Keratinocyte (primary cell): ENCODE results near the gene WASF2. TPM values are rescaled to one million over a fixed set of nuclear protein-coding genes. Genes with fewer than 3 reads are reported as not detected.

Experiments
- DNase-seq: peaks from one replicate; pipeline ENCODE4 v3.0.0-alpha.2; 2011; ENCODE audit warnings: low read depth, missing footprints, low spot score
- FAIRE-seq: peaks from 2 replicates; lab custom pipeline; 2011; peaks lifted over from hg19 to GRCh38; lab: Jason Lieb, UNC
- H2AFZ ChIP-seq: 2 replicates; pipeline ENCODE4 v1.6.0; 2012; ENCODE audit warnings: low read length, control low read depth, inconsistent platforms; ENCODE audit not compliant: control insufficient read depth
- H3K27ac ChIP-seq: 2 replicates; pipeline ENCODE4 v1.5.1; 2011; ENCODE audit warnings: low read length; ENCODE audit not compliant: control insufficient read depth, insufficient read depth
- H3K27me3 ChIP-seq: 3 replicates; pipeline ENCODE4 v1.6.0; 2011; ENCODE audit warnings: low read length; ENCODE audit not compliant: control insufficient read depth, insufficient read depth; ENCODE audit errors: extremely low read depth
- H3K36me3 ChIP-seq, 2 experiments: 2 replicates in 1 of 2; 3 replicates in 1 of 2; pipeline ENCODE4 v1.5.1; 2011; ENCODE audit warnings: low read length in 2 of 2, mild to moderate bottlenecking in 1 of 2; ENCODE audit not compliant: control insufficient read depth in 2 of 2, insufficient read depth in 2 of 2; ENCODE audit errors: extremely low read depth in 1 of 2
- H3K4me1 ChIP-seq: 3 replicates; pipeline ENCODE4 v1.5.1; 2011; ENCODE audit warnings: low read length; ENCODE audit not compliant: control insufficient read depth, insufficient read depth; ENCODE audit errors: extremely low read depth
- H3K4me2 ChIP-seq: 3 replicates; pipeline ENCODE4 v1.6.0; 2011; ENCODE audit warnings: low read depth, low read length; ENCODE audit not compliant: control insufficient read depth, insufficient read depth; ENCODE audit errors: extremely low read depth
- H3K4me3 ChIP-seq, 3 experiments: fragments of 200-600 bp in 1 of 3; sonication (generic) in 1 of 3; 2 replicates in 2 of 3; 3 replicates in 1 of 3; pipeline ENCODE4 v1.5.1; 2011 to 2016; ENCODE audit warnings: low read length in 3 of 3, mild to moderate bottlenecking in 3 of 3, control low read depth in 2 of 3, inconsistent platforms in 1 of 3, low read depth in 1 of 3, mixed read lengths in 1 of 3, mixed run types in 1 of 3, moderate library complexity in 1 of 3; ENCODE audit not compliant: control insufficient read depth in 2 of 3, insufficient read depth in 2 of 3; ENCODE audit errors: extremely low read depth in 1 of 3
- H3K79me2 ChIP-seq: 2 replicates; pipeline ENCODE4 v1.6.0; 2012; ENCODE audit warnings: low read length; ENCODE audit not compliant: control insufficient read depth, insufficient read depth
- H3K9ac ChIP-seq: 3 replicates; pipeline ENCODE4 v1.6.0; 2011; ENCODE audit warnings: low read length; ENCODE audit not compliant: control insufficient read depth, insufficient read depth; ENCODE audit errors: extremely low read depth
- H3K9me1 ChIP-seq: 3 replicates; pipeline ENCODE4 v1.6.0; 2011; ENCODE audit warnings: low read length; ENCODE audit not compliant: control insufficient read depth, insufficient read depth; ENCODE audit errors: extremely low read depth
- H3K9me3 ChIP-seq: 2 replicates; pipeline ENCODE4 v1.5.1; 2012; ENCODE audit warnings: low read depth, low read length; ENCODE audit not compliant: control insufficient read depth
- H4K20me1 ChIP-seq: 3 replicates; pipeline ENCODE4 v1.6.0; 2011; ENCODE audit warnings: low read length; ENCODE audit not compliant: control insufficient read depth, insufficient read depth; ENCODE audit errors: extremely low read depth
- CTCF ChIP-seq, 3 experiments: IDR thresholded peaks in 1 of 3; conservative IDR thresholded peaks in 1 of 3; optimal IDR thresholded peaks in 1 of 3; 2 replicates in 2 of 3; 3 replicates in 1 of 3; pipeline versions ENCODE3 to v1.5.1; 2011; ENCODE audit warnings: low read length in 3 of 3, mild to moderate bottlenecking in 3 of 3, moderate library complexity in 2 of 3, control low read depth in 1 of 3, inconsistent platforms in 1 of 3; ENCODE audit not compliant: insufficient read depth in 2 of 3; ENCODE audit errors: extremely low read depth in 1 of 3
- EZH2 ChIP-seq: IDR thresholded peaks from one replicate; pipeline ENCODE4 v1.6.1; 2012; ENCODE audit warnings: inconsistent platforms, mild to moderate bottlenecking, low read length, moderate library complexity
- dilution Hi-C: fragments of 300-500 bp; cut with MboI; formaldehyde crosslinking; loops from one replicate; pipeline ENCODE4 v1.7.0; 2020; ENCODE audit warnings: low sequenced_read_pairs; ENCODE audit not compliant: extremely low pct_ligation_motif_present
- polyA plus RNA-seq, 5 experiments: library from polyadenylated mRNA; depleted of rRNA in 3 of 5; stranded (reverse) in 3 of 5; stranded (forward) in 1 of 5; unstranded in 1 of 5; fragments of >200 nt; gene quantifications; 1 replicate in 1 of 5; 2 replicates in 3 of 5; 3 replicates in 1 of 5; pipeline versions ENCODE4 v1.2.1 to v1.2.3, GENCODE V29; 2011 to 2012; ENCODE audit warnings: missing spikeins in 2 of 5, low read depth in 1 of 5, low replicate concordance in 1 of 5

WASF2 gene
- polyA plus RNA-seq, 1 donor (not counting 4 experiments of a cell fraction or from before 2014, with no cell fraction given), result 42.9 TPM

- peak overlapping the region; percentile 76 for H3K27ac ChIP-seq
- H3K27me3 ChIP-seq, result no peaks in the 10 kb centered on the region
- H2AFZ ChIP-seq, result peak overlapping the region; percentile 43
- H3K4me2 ChIP-seq, result peak overlapping the region; percentile 63
- H3K9me1 ChIP-seq, result peaks cover 2% of the 10 kb centered on the region
- FAIRE-seq (peak; percentile 34), DNase-seq (peak; percentile 84)
- peaks cover 84% of the 10 kb centered on the region for H3K4me1 ChIP-seq
- peak overlapping the region; percentile 76 for H3K9ac ChIP-seq
- H4K20me1 ChIP-seq, result no peaks in the 10 kb centered on the region
- no peaks in the 10 kb centered on the region for H3K36me3 ChIP-seq
- H3K79me2 ChIP-seq, result no peaks in the 10 kb centered on the region
- H3K4me3 ChIP-seq, result peak overlapping the region in 2 of 3 experiments; percentile 2 to 6
- dilution Hi-C loops, result no loop called here
- H3K9me3 ChIP-seq, result no peaks in the 10 kb centered on the region
- no peak for TF ChIP-seq EZH2
- peak in 2 of 3 experiments; percentile 32 to 46 for TF ChIP-seq CTCF (optimal IDR thresholded peaks at IDR 0.05 in 1 of 3, IDR thresholded peaks at IDR 0.05 in 1 of 3, conservative IDR thresholded peaks at IDR 0.05 in 1 of 3; ENCODE audit: extremely low read depth in 1 of 3, insufficient read depth in 2 of 3, low read length in 3 of 3)
Measured at GRCh38 chr1:27522432-27523336, 32.7 kb upstream of the WASF2 start.

- dilution Hi-C loops, result no loop called here
- peaks cover 84% of the 10 kb centered on the region for H3K4me1 ChIP-seq
- DNase-seq (no peak), FAIRE-seq (peak; percentile 64)
- no peaks in the 10 kb centered on the region for H3K27me3 ChIP-seq
- no peak for TF ChIP-seq EZH2
- no peak for TF ChIP-seq CTCF (optimal IDR thresholded peaks at IDR 0.05 in 1 of 3, IDR thresholded peaks at IDR 0.05 in 1 of 3, conservative IDR thresholded peaks at IDR 0.05 in 1 of 3; ENCODE audit: extremely low read depth in 1 of 3, insufficient read depth in 2 of 3, low read length in 3 of 3)
- no peaks in the 10 kb centered on the region for H3K79me2 ChIP-seq
- H3K36me3 ChIP-seq, result no peaks in the 10 kb centered on the region
- peak overlapping the region in 1 of 3 experiments; percentile 32 for H3K4me3 ChIP-seq
- peak overlapping the region; percentile 63 for H3K4me2 ChIP-seq
- peak overlapping the region; percentile 76 for H3K9ac ChIP-seq
- peak overlapping the region; percentile 76 for H3K27ac ChIP-seq
- H3K9me3 ChIP-seq, result no peaks in the 10 kb centered on the region
- H3K9me1 ChIP-seq, result peaks cover 2% of the 10 kb centered on the region
- no peaks in the 10 kb centered on the region for H4K20me1 ChIP-seq
- no peak overlapping the region for H2AFZ ChIP-seq
Measured at GRCh38 chr1:27521861-27522431, 32.0 kb upstream of the WASF2 start.
